HG03039 (cell line): ENCODE measurements around the gene SLC44A1.

ENCODE experiments used
- ATAC-seq: cut with Tn5 transposase; IDR thresholded peaks from one replicate; pipeline ENCODE4 v1.9.1; 2021; ENCODE audit warnings: mild to moderate bottlenecking, moderate library complexity; ENCODE audit not compliant: unreplicated experiment

SLC44A1 gene

DNA sequence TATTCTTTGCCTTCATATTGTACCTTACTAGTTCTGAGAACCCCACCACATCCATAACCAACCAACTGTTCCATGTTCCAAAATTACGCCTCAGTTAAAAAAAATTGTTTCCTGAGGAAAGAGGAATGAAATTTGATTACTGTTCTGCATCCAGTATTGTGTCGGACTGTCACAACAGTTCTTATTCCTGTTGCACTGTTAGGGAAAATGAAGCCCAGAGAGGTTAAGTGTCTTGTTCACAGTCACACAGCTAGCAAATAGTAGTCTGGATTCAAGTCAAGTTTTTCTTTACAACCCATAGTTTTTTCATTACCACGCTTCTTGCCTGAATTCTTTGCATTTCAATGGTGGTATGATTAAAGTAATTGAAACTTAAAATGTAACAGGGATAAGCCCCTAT is 207.7 kb downstream of the SLC44A1 start:
- ATAC-seq, result no peak

DNA sequence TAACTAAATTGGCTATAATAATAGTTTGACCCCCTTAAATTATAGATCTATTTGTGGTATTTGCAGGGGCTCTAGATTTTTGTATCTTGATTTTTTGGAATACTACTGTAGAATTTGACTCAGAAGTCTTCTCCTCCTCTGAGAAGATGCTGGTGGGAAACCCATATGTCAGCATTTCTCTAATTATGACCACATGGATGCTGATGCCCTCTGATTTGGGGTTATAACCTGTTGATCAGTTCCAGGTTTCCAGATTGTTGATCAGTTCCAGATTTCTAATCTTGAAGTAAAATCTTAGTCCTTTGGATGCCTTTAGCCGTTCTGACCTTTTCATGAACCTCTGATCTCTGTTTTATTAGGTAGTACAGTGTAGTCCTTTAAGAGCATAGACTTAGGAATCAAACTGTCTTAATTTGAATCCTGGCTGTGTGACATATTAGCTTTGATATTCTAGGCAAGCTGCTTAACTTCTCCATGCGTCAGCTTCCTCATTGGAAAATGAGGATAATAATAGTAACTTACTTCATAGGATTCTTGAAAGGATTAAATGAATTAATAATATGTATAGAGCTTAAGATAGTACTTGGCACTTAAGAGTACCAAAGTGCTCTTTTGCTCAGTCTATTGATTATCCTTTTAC is 211.5 kb downstream of the SLC44A1 start:
- no peak for ATAC-seq

DNA sequence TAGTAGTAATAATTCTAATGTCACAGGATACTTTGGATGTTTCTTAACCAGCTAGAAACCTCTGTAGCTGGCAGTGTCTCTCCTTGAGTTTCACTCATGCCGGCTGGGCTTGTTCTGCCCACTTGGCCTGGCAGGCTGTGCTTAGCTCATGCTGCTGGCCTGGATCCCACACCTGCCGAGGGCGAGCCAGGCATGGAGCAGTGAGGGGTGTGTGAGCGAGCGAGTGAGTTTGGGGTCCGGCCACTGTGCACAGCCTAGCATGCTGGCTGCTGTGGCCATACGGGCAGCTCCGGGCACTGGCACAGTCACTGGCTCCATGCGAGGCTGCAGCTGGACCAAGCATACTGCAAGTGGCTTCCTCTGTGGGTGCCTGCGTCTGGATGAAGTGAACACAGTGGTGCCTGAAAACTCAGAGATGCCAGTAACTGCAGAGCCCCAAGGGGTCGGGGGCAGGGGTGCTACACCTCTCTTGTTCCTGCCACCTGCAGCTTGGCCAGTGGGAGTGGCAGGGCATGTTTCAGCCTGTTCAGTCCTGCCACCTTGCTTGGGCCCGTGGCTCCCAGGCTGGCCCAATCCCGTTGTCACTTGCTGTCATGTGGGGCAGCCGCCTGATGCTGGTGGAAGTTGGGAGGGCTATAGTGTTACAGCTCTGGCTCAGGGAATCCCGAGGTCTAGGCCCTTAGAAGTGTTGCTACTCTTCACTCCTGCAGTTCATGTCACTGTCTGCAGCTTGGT is 213.3 kb downstream of the SLC44A1 start:
- ATAC-seq, result no peak

DNA sequence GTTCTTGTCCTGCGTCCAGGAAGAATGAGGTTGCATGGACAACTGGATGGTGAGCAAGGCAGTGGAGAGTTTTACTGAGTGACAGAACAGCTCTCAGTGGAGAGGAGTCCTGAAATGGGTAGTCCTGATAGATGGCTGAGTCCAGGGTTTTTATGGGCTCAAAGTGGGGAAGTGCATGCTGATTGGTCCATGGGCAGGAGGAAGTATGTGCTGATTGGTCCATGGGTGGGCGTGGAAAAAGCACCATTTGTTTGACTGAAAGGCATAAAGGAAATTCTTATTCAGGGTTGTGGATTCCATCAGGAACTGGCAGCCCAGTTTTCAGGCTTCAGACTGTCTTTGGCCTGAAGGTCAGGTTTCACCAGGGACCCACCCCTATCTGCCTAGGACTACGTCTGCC is 214.0 kb downstream of the SLC44A1 start:
- no peak for ATAC-seq

DNA sequence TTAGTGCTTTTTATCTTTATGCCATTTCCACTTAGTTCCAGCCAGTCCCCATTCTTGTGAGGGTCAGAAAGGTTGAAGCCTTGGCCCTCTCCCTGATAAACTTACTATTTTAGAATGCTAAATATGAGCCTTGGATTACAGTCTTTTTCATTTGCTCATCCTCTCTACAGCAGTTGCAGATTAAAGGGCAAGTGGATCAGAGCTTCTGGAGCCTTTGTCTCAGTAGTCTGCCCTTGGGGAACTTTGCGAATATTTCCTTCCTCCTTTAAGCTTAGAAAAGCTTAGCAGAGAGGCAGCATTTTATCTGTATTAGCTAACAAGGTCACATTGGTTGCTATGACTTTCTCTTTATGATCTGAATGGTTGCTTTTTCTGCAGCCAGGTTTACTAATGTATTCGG is 214.9 kb downstream of the SLC44A1 start:
- ATAC-seq, result no peak

DNA sequence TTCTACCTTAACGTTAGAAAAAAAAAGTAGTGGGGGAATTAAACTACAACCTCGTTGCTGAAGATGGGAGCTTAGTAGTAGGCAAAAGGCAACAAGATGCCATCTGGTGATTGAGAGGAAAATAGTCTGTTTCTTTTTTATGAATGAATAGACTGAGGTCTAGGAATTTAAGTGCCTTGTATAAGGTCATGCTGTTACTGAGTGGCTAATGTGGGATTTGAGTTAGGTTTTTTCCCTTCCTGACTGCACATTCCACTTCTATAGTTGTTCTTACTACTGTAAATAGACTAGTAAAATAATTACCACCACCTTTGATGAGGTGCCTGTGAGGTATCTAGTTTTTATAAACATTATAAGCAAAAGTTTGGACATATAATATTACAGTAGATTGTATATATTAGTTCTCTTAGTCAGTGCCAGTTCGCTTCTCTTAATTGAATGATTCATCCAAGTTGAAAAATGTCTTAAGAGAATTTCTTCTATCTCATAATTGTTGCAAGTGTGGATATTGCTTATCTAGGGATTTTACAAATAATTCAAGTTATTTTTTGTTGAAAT is 222.5 kb downstream of the SLC44A1 start:
- ATAC-seq, result no peak

DNA sequence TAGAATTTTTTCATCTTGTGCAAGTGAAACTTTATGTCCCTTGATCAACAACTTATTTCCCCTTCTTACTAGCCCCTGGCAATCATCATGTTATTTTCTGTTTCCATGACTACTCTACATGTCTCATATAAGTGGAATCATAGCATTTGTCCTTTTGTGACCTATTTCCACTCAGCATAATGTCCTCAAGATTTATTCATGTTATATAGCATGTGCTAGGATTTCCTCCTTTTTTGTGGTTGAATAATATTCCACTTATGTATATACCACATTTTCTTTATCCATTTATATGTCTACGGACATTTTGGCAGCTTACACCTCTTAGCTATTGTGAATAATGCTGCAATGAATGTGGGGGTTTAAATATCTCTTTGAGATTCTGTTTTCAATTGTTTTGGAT is 224.4 kb downstream of the SLC44A1 start:
- no peak for ATAC-seq

DNA sequence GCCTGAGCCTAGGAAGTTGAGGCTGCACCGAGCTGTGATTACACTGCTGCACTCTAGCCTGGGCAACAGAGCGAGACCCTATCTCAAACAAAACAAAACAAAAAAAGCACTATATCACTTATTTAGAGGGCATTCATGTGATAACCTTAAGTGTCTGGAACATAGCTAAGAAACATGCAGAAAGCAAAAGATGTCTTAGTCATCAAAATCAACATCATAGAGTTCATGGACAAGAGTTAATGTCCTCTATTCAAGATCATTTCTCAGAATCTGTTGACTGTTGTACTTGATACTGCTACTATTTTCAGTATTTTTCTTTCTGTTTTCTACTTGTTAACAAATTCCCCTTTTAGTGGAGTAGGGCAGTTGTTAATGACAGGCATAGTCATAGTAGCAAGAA is 228.8 kb downstream of the SLC44A1 start:
- no peak for ATAC-seq

DNA sequence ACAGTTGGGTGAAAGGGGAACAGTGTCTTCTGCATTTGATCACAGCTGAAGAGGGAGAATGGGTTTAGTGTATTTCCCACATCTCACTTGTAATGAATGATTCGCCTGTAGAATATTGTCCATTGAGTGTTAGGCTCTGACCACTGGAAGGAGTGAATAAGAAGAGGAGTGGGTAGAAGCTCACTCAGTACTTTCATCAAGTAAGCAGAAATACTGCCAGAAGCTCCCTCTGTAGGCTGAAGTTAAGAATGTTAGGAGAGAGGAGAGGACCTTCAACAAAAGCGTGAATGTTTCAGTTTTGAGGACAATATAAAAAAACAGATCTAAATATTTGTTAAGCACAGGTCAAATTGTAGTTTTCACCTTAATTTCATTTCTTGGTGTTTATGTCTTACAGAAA is 230.9 kb downstream of the SLC44A1 start:
- ATAC-seq, result no peak

DNA sequence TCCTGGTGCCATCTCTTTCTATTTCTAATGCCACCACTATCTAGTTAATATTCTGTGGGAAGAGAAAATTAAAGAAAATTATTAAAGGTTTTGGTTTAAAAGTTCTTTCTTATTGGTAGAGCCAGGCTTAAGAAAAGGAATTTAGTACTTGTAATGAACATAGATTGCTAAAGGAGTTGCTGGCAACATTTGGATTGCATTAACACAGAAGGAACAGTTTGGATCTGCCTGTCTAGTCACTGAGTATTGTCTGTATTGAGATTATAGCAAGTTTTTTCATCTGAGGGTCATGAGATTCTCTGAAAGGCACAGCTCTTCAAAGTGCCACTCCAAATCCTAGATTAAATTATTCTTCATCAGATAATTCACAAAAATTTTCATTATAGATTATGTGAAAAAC is 235.4 kb downstream of the SLC44A1 start:
- no peak for ATAC-seq

DNA sequence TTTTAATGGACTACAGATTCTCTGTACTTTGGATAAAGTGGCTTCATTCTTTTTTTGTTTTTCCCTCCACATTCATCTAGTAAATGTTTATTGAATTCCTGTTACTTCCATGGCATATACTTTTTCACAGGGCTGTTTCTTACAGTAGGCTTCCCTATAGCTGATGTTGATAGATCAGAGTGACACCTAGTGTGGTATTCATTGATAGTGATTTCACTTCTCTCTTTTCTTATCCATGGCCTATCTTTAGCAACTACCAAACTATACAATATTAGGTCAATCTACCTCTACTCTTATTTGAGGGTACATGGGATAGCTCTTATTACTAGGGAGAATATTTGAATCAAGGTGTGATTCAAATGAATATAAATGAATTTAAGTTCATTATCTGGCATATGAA is 239.2 kb downstream of the SLC44A1 start:
- ATAC-seq, result no peak

DNA sequence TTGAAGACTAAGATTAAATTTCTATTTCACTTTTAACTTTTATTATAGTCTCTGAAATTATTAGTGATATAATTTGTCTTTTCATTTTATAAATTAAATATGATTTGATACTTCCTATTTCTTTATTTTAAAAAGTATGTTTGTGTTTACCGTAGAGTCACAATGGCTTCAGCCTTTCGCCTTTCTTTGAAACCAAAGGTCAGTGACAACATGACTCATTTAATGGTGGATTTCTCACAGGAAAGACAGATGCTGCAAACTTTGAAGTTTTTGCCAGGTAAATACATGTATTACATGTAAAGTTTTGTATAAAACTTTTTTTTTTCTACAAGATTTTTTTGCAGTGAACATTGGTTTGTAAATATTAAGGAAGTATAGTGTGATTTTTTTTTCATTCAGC is 239.8 kb downstream of the SLC44A1 start:
- no peak for ATAC-seq

DNA sequence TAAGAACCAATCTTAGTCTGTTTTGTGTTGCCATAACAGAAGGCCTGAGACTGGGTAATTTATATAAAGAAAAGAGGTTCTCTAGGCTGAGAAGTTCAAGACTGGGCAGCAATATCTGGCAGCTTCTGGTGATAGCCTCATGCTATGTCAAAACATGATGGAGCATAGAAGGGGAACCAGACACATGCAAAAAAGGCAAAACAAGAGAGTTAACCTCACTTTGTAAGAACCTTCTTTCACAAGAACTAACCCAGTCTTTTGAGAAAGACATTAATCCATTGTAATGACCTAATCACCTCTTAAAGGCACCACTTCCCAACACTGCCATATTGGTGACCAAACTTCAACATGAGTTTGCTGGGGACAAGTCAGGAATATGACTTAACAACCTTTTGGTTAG is 240.7 kb downstream of the SLC44A1 start:
- no peak for ATAC-seq
